GM21447 (cell line): ENCODE measurements around the gene XRCC6.
"Not testable (repeated sequence)": the region's sequence is repeated elsewhere in the genome, so short reads cannot be mapped to it uniquely, and the experiment has no call there.

Experiments
- ATAC-seq: cut with Tn5 transposase; IDR thresholded peaks from one replicate; pipeline ENCODE4 v1.9.1; 2021; ENCODE audit not compliant: unreplicated experiment

The XRCC6 gene

DNA sequence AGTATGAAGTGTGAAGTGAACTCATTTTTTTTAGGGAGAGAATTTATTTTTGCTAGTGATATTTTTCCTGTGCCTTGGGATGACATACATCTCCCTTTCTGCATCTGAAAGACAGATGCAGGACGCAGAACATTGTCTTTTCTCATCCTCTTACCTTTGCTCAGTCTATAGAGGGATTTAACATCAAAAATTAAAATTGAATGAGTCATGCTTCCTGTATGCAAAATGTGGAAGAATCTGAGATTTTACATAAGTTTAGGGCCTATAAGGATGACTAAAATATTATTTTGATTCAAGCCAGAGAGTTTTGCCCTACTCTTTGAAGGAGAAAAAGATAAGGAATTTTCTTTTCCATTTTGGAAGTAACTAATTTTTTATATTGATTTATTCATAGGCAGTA is 27.3 kb downstream of the XRCC6 start:
- no peak for ATAC-seq

- no peak for ATAC-seq
Observed at GRCh38 chr22:41650229-41650628, 29.1 kb downstream of the XRCC6 start.

DNA sequence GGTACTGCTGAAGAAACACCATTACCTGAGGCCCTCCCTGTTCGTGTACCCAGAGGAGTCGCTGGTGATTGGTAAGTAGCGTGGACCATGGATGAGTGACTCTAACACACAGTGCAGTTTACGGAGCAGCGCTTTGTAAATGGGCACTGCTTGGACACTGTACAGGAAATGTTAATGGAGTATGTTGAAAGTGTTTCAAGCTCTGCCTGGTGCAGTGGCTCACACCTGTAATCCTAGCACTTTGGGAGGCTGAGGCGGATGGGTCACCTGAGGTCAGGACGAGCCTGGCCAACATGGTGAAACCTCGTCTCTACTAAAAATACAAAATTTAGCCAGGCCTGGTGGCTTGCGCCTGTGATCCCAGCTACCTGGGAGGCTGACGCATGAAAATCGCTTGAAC is 29.7 kb downstream of the XRCC6 start:
- ATAC-seq, result no peak

- ATAC-seq, result no peak
Observed at GRCh38 chr22:41654322-41654721, 33.2 kb downstream of the XRCC6 start.

- ATAC-seq, result no peak
Observed at GRCh38 chr22:41656556-41656955, 35.5 kb downstream of the XRCC6 start.

- ATAC-seq, result no peak
Observed at GRCh38 chr22:41657709-41658108, 36.6 kb downstream of the XRCC6 start.

DNA sequence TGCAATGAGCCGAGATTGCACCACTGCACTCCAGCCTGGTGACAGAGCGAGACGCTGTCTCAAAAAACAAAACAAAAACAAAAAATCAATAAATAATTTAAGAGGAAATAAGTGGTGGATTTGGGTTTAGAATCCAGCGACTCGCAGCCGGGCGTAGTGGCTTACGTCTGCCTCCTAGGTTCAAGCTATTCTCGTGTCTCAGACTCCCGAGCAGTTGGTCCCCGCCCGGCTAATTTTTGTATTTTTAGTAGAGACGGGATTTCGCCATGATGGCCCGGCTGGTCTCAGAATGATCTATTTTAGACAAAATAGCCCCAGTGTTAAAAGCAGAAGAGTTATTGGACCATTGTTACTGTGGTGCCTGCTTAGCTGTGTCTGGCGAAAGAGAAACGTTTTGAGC is 37.8 kb downstream of the XRCC6 start:
- no peak for ATAC-seq

DNA sequence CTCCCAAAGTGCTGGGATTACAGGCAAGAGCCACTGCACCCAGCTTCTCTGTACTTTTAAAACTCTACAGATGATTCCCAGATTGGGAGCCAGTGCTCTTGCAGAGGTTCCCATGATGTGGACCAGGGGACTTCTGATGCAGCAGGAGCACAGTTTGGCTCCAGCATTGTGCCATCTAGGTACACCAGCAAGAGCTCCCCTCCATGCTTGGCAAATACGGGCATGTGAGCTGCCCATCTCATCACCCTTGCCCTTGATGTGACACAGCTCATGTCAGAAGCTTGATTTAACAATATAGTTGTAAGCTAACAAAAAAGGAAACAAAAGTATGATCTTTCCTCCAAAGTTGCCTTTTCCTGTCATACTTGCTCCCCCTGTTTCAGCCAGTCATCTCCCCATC is 38.8 kb downstream of the XRCC6 start:
- ATAC-seq, result no peak

DNA sequence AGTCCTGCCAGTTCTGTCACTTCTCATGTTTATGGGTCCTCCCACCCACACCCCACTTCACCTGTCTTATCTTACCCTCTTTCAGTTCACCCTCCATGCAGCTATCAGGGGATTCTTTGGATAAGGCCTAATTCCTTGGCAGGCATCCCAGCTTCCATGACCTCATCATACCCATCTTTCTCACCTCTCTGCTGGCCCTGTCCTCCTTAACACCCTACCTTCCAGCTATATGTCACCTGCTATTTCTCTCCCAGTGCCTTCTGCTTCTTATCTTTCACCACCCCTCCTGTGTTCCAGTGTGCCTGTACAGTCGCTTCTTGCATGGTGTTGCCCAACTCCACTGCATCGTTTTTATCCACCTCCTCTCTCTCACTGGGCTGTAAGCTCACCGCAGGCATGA is 39.3 kb downstream of the XRCC6 start:
- no peak for ATAC-seq

DNA sequence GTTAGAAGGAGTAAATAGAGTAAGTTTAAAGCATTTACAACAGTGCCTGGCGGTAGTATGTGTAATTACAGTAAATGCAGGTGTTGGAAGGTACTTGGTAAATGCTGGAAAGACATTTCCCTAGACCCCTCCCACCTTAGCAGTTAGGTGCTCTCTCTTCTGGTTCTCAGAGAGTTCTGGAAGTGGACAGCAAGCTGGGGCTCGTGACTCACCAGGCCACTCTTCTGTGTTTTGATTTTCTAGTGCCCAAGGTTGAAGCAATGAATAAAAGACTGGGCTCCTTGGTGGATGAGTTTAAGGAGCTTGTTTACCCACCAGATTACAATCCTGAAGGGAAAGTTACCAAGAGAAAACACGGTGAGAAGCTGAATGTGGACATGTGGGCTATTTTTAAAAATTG is 40.0 kb downstream of the XRCC6 start:
- ATAC-seq, result no peak

GRCh38 chr22:41661713-41662112 is 40.6 kb downstream of the XRCC6 start:
- ATAC-seq, result no peak

DNA sequence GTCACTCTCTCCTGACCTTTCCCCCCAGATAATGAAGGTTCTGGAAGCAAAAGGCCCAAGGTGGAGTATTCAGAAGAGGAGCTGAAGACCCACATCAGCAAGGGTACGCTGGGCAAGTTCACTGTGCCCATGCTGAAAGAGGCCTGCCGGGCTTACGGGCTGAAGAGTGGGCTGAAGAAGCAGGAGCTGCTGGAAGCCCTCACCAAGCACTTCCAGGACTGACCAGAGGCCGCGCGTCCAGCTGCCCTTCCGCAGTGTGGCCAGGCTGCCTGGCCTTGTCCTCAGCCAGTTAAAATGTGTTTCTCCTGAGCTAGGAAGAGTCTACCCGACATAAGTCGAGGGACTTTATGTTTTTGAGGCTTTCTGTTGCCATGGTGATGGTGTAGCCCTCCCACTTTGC is 42.5 kb downstream of the XRCC6 start:
- not testable (repeated sequence) for ATAC-seq

DNA sequence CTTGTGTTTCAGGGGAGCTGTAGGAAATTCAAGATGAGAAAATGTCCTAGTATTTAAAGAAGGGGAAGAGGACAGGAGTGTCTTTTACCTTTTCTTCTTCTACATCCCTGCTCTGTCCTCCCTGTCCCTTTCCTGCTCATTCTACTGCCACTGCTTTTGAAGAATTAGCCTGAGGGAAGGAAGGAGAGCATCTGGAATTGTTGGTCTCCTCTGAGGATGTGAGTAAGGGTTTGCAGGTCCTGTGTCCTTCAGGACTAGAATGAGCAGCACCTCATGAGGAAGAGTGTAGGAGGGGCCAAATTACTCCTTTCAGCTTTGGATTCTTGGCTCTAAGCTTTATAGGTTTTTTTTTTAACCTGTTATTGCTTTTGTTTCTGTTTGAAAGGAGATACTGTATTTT is 43.4 kb downstream of the XRCC6 start:
- ATAC-seq, result no peak

DNA sequence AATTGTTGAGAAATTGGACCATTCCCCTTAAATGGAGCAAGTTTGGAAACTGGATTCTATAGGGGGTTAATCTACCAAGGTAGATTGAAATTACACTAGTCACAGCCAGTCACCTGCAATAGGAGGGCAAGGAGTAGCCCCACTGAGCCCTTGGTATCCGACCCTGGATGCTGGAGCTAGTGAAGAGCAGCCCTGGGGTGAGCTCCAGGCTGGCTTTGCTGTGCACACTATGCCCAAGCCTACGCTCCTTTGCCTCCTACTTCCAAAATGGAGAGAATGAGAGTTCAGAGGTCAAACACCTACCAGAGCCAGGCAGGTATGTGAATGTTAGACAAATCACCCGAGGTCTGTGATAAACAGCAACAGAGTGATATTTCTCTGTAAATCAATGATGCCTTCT is 43.9 kb downstream of the XRCC6 start:
- no peak for ATAC-seq

DNA sequence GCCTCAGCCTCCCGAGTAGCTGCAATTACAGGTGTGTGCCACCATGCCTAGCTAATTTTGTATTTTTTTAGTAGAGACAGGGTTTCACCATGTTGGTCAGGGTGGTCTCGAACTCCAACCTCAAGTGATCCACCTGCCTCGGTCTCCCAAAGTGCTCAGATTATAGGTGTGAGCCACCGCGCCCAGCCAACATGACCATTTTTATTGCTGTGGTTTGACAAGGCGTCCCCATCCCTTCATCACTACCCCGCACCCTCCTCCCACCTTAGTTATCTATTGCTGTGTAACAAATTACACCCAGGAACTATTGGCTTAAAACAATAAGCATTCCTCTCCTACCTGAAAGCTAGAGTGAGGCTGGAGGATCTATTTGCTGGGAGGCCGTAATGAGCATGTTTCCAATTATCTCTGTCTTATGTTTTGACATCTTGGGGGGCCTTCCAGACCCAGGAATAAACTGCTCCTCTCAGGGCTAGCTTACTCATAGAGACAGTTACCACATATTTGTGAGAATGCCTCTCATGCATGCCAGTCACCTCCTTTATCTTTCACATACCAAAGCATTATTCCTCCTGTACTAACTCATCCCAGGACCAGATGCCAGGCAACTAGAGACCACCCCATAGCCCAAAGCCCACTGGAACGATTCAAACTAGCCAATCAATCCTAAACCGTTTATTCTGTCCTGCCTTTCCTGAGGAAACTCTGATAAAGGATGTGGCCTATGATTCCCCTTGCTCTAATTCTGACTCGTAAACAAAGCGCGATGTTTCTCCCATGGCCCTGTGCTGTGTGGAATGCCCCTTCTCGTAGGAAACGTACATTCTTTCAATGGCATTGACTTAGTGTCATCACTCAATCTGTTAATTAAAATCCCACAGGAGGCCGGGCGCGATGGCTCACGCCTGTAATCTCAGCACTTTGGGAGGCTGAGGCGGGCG is 48.1 kb downstream of the XRCC6 start:
- no peak for ATAC-seq

GRCh38 chr22:41672096-41672495 is 51.0 kb downstream of the XRCC6 start:
- ATAC-seq, result not testable (repeated sequence)

- ATAC-seq, result no peak
Observed at GRCh38 chr22:41672780-41673509, 51.9 kb downstream of the XRCC6 start.

GRCh38 chr22:41674846-41675340 is 53.8 kb downstream of the XRCC6 start:
- ATAC-seq, result no peak

GRCh38 chr22:41676134-41676533 is 55.0 kb downstream of the XRCC6 start:
- no peak for ATAC-seq

- no peak for ATAC-seq
Observed at GRCh38 chr22:41681616-41682015, 60.5 kb downstream of the XRCC6 start.

- ATAC-seq, result peak; percentile 63
Observed at GRCh38 chr22:41682033-41682807, 61.1 kb downstream of the XRCC6 start.
